Ramos (cell line): Measurements from ENCODE around the gene PTH1R.
"Not testable (repeated sequence)": the region's sequence is repeated elsewhere in the genome, so short reads cannot be mapped to it uniquely, and the experiment has no call there.

Experiments
- in situ Hi-C: fragments of 300-500 bp; cut with MboI; formaldehyde crosslinking; loops from one replicate; pipeline ENCODE4 v1.14.3; 2022; ENCODE audit warnings: low sequenced_read_pairs; ENCODE audit not compliant: unreplicated experiment

The PTH1R gene

GRCh38 chr3:46908294-46908985 lies 30.9 kb downstream of the PTH1R start:
- in situ Hi-C loops, result no loop called here

GRCh38 chr3:46908986-46909534 lies 31.5 kb downstream of the PTH1R start:
- in situ Hi-C loops, result no loop called here

- in situ Hi-C loops, result no loop called here
Observed at GRCh38 chr3:46909535-46910161, 32.1 kb downstream of the PTH1R start.

GRCh38 chr3:46910166-46910760 lies 32.7 kb downstream of the PTH1R start:
- in situ Hi-C loops, result no loop called here

GRCh38 chr3:46910914-46911313 lies 33.4 kb downstream of the PTH1R start:
- in situ Hi-C loops, result not testable (repeated sequence)

GRCh38 chr3:46912986-46913385 lies 35.5 kb downstream of the PTH1R start:
- in situ Hi-C loops, result no loop called here

- in situ Hi-C loops, result no loop called here
Observed at GRCh38 chr3:46913644-46914043, 36.1 kb downstream of the PTH1R start.

GRCh38 chr3:46914849-46915248 lies 37.3 kb downstream of the PTH1R start:
- in situ Hi-C loops, result loop anchor here (5.0 kb wide), 1 partner anchor 72 kb away; no protein-coding TSS in a partner anchor

GRCh38 chr3:46915297-46915822 lies 37.8 kb downstream of the PTH1R start:
- in situ Hi-C loops, result loop anchor here (5.0 kb wide), 1 partner anchor 72 kb away; no protein-coding TSS in a partner anchor

- in situ Hi-C loops, result loop anchor here (5.0 kb wide), 1 partner anchor 71 kb away; no protein-coding TSS in a partner anchor
Observed at GRCh38 chr3:46916278-46916677, 38.8 kb downstream of the PTH1R start.

- in situ Hi-C loops, result loop anchor here (5.0 kb wide), 1 partner anchor 71 kb away; no protein-coding TSS in a partner anchor
Observed at GRCh38 chr3:46916799-46917198, 39.3 kb downstream of the PTH1R start.

- in situ Hi-C loops, result loop anchor here (5.0 kb wide), 1 partner anchor 70 kb away; no protein-coding TSS in a partner anchor
Observed at GRCh38 chr3:46917257-46917656, 39.7 kb downstream of the PTH1R start.

- in situ Hi-C loops, result loop anchor here (5.0 kb wide), 1 partner anchor 69 kb away; no protein-coding TSS in a partner anchor
Observed at GRCh38 chr3:46918202-46918601, 40.7 kb downstream of the PTH1R start.

- in situ Hi-C loops, result loop anchor here (5.0 kb wide), 1 partner anchor 69 kb away; no protein-coding TSS in a partner anchor
Observed at GRCh38 chr3:46918634-46919033, 41.1 kb downstream of the PTH1R start.

- in situ Hi-C loops, result no loop called here
Observed at GRCh38 chr3:46921041-46921440, 43.5 kb downstream of the PTH1R start.

GRCh38 chr3:46921871-46922271 lies 44.4 kb downstream of the PTH1R start:
- in situ Hi-C loops, result no loop called here

GRCh38 chr3:46922426-46922825 lies 44.9 kb downstream of the PTH1R start:
- in situ Hi-C loops, result no loop called here

- in situ Hi-C loops, result no loop called here
Observed at GRCh38 chr3:46922871-46923558, 45.5 kb downstream of the PTH1R start.

- in situ Hi-C loops, result no loop called here
Observed at GRCh38 chr3:46923559-46924350, 46.2 kb downstream of the PTH1R start.
